Measurements from ENCODE around the gene DENND2D. TPM values are rescaled to one million over a fixed set of nuclear protein-coding genes. Genes with fewer than 3 reads are reported as not detected.

DENND2D gene, protein sequence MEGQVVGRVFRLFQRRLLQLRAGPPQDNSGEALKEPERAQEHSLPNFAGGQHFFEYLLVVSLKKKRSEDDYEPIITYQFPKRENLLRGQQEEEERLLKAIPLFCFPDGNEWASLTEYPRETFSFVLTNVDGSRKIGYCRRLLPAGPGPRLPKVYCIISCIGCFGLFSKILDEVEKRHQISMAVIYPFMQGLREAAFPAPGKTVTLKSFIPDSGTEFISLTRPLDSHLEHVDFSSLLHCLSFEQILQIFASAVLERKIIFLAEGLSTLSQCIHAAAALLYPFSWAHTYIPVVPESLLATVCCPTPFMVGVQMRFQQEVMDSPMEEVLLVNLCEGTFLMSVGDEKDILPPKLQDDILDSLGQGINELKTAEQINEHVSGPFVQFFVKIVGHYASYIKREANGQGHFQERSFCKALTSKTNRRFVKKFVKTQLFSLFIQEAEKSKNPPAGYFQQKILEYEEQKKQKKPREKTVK
- total RNA-seq: 10 to 100 TPM; 30.2 to 61.2 (median 39.2) TPM

DNA sequence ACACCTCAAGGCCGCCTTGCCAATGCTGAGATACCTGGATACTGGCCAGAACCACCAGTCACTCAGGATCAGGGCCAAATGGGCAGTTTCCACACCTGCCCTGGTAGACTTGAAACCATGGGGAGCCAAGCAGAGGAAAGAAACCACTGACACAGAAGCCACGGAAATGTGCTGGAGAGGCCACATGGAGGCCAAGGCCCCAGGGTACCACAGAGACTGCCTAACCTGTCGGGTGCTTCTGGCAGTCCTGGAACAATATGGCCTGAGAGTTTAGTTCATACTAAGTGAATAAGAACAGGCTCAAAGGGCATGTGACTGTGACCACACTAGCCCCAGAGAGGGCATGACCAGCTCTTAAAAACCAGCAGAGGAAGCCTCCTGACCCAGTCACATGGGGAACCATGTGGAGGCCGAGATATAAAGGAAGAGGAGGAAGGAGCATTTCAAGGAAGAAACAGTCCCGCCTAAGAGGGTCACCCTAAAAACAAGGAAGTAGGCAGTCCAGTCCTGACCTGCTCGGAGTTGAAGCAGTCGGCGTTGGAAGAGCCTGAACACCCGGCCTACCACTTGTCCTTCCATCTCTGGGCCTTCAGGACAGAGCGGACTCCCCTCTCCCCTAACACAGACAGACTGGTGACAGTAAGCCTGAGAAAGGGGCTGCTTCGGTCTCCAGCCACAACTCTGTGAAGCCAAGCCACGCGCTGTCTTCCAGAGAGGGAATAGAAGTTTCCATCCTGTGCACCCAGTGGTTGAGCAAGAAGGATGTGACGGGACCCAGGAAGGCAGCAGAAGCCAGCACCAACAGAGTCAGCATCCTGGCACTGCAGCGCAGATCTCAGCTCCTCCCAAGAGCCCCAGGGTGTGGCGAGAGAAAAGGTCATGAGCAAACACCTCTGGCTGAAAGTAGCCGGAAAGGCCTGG lies at the start of gene DENND2D:
Gene DENND2D, minus strand, starts transcription at position 766 of the 921 bp plus-strand sequence. Its CDS starts 187 bp downstream, at position 579.
- no peak for TF ChIP-seq CTCF (IDR thresholded peaks at IDR 0.05; ENCODE audit: low read depth)

DNA sequence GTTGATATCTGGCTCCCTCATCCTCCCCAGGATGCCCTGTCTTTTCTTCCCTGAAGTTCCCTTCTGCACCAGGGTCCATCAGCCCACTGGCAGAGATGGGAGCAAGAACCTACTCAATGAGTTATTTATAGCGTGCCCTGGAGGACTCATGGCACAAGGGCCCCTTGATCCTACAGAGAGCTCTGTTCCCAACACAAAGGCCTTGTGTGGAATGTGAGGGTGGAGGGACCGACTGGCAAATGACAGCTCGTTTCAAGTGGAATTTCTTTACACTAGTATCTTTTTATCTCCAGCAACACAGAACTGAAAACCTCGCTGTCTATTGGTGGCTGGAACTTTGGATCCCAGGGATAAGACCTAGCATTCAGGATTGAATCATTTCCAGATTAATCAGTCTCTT lies 49.5 kb upstream of the DENND2D start:
- TF ChIP-seq CTCF (IDR thresholded peaks at IDR 0.05; ENCODE audit: low read depth): no peak

- no peak for TF ChIP-seq CTCF (IDR thresholded peaks at IDR 0.05; ENCODE audit: low read depth)
Observed at GRCh38 chr1:111247125-111247838, 46.8 kb upstream of the DENND2D start.

GRCh38 chr1:111242805-111243523 lies 42.5 kb upstream of the DENND2D start:
- TF ChIP-seq CTCF (IDR thresholded peaks at IDR 0.05; ENCODE audit: low read depth): no peak

DNA sequence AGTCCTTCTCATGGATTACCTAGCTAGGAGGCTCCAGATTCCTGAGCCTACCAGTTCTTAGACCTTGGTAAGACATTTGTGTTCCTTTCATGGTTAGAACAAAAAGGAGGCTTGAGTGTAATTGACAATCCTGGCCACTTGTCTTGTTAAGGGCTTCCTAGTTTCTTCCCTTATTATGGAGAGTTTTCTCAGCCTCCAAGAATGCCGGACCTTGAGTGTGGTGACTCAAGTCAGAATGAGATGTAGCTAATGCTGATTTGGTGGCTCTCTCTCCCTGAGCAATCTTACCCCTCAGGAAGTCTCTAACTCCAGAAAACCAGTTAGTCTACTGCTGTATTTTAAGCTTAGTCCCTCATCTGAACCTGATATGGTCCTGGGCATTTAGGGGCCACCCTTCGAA lies 41.4 kb upstream of the DENND2D start:
- no peak for TF ChIP-seq CTCF (IDR thresholded peaks at IDR 0.05; ENCODE audit: low read depth)

GRCh38 chr1:111238056-111238795 lies 37.8 kb upstream of the DENND2D start:
- no peak for TF ChIP-seq CTCF (IDR thresholded peaks at IDR 0.05; ENCODE audit: low read depth)
